Endothelial cell of umbilical vein (primary cell): ENCODE results near the gene MT1B. TPM values are rescaled to one million over a fixed set of nuclear protein-coding genes. Genes with fewer than 3 reads are reported as not detected.

ENCODE experiments used
- BruUV-seq: library from RNA; stranded (reverse); fragments of 400-500 nt; replicated peaks from 2 replicates; lab custom pipeline; 2021; lab: Mats Ljungman, UMichigan
- CTCF ChIA-PET: fragments of 300-600, 350-600 bp; sonication (Branson Sonifier 250); formaldehyde crosslinking; loops from one replicate; lab custom pipeline; 2021; ENCODE audit warnings: antibody characterized with exemption, inconsistent platforms; lab: Charles Lee
- POLR2A ChIA-PET: fragments of 300-600, 350-600 bp; sonication (Branson Sonifier 250); formaldehyde crosslinking; loops from one replicate; lab custom pipeline; 2021; ENCODE audit warnings: antibody characterized with exemption, inconsistent platforms; lab: Charles Lee
- DNase-seq: peaks from one replicate; pipeline ENCODE4 v3.0.0-alpha.2; 2011; ENCODE audit warnings: low read depth, low spot score
- FAIRE-seq: peaks from 2 replicates; lab custom pipeline; 2011; peaks lifted over from hg19 to GRCh38; lab: Jason Lieb, UNC
- H2AFZ ChIP-seq: 2 replicates; pipeline ENCODE4 v1.6.0; 2012; ENCODE audit warnings: low read depth, low read length, control low read depth, inconsistent platforms
- H3K27ac ChIP-seq: 2 replicates; pipeline ENCODE4 v1.5.1; 2011; ENCODE audit warnings: low read depth, mild to moderate bottlenecking, control low read depth, low read length, moderate library complexity; ENCODE audit not compliant: insufficient read depth
- H3K27me3 ChIP-seq, 2 experiments: 2 replicates each; pipeline versions ENCODE4 v1.6.0 to v1.6.1; 2011; ENCODE audit warnings: low read length in 2 of 2, mixed read lengths in 1 of 2; ENCODE audit not compliant: control insufficient read depth in 2 of 2, insufficient read depth in 2 of 2
- H3K36me3 ChIP-seq, 2 experiments: 2 replicates in 1 of 2; 3 replicates in 1 of 2; pipeline ENCODE4 v1.5.1; 2011; ENCODE audit warnings: low read length in 2 of 2, mild to moderate bottlenecking in 1 of 2, moderate library complexity in 1 of 2; ENCODE audit not compliant: control insufficient read depth in 2 of 2, insufficient read depth in 2 of 2; ENCODE audit errors: extremely low read depth in 1 of 2
- H3K4me1 ChIP-seq: 3 replicates; pipeline ENCODE4 v1.5.1; 2011; ENCODE audit warnings: mild to moderate bottlenecking, low read length; ENCODE audit not compliant: control insufficient read depth, insufficient read depth; ENCODE audit errors: extremely low read depth
- H3K4me2 ChIP-seq: 2 replicates; pipeline ENCODE4 v1.6.1; 2011; ENCODE audit warnings: low read length, control low read depth, mixed read lengths; ENCODE audit not compliant: insufficient read depth
- H3K4me3 ChIP-seq, 3 experiments: fragments of 200-600 bp in 1 of 3; sonication (generic), shearing (Covaris generic) in 1 of 3; replicated peaks in 1 of 3; 2 replicates each; pipeline ENCODE4 v1.5.1; 2011 to 2016; ENCODE audit warnings: control low read depth in 3 of 3, low read length in 3 of 3, mild to moderate bottlenecking in 2 of 3, inconsistent platforms in 1 of 3, low read depth in 1 of 3, moderate library complexity in 1 of 3; ENCODE audit not compliant: insufficient read depth in 1 of 3
- H3K79me2 ChIP-seq: 2 replicates; pipeline ENCODE4 v1.6.0; 2012; ENCODE audit warnings: low read length, inconsistent platforms; ENCODE audit not compliant: control insufficient read depth, insufficient read depth
- H3K9ac ChIP-seq: replicated peaks from 2 replicates; pipeline ENCODE3; 2011; ENCODE audit warnings: low read length, control low read depth; ENCODE audit not compliant: insufficient read depth; ENCODE audit errors: extremely low read depth
- H3K9me1 ChIP-seq: replicated peaks from 3 replicates; pipeline ENCODE4 v1.6.0; 2011; ENCODE audit warnings: mild to moderate bottlenecking, low read length; ENCODE audit not compliant: control insufficient read depth, insufficient read depth; ENCODE audit errors: extremely low read depth
- H3K9me3 ChIP-seq: replicated peaks from 2 replicates; pipeline ENCODE4 v1.5.1; 2012; ENCODE audit warnings: low read length, inconsistent platforms; ENCODE audit not compliant: control insufficient read depth, insufficient read depth
- H4K20me1 ChIP-seq: replicated peaks from 2 replicates; pipeline ENCODE3; 2011; ENCODE audit warnings: mild to moderate bottlenecking, low read length; ENCODE audit not compliant: control insufficient read depth, insufficient read depth; ENCODE audit errors: extremely low read depth
- CTCF ChIP-seq, 2 donors: IDR thresholded peaks; 1 replicate in 1 of 2; 2 replicates in 1 of 2; pipeline ENCODE4 v1.5.1; 2011; ENCODE audit warnings: low read length in 2 of 2, mild to moderate bottlenecking in 2 of 2, moderate library complexity in 2 of 2, control low read depth in 1 of 2, inconsistent platforms in 1 of 2, low read depth in 1 of 2; ENCODE audit not compliant: insufficient read depth in 1 of 2; ENCODE audit errors: extremely low read depth in 1 of 2
- EZH2 ChIP-seq: IDR thresholded peaks from 2 replicates; pipeline ENCODE4 v1.6.1; 2012; ENCODE audit warnings: borderline replicate concordance, low read depth, mild to moderate bottlenecking, moderate library complexity, low read length, inconsistent platforms; ENCODE audit not compliant: severe bottlenecking
- GATA2 ChIP-seq: IDR thresholded peaks from 2 replicates; pipeline ENCODE4 v1.7.0; 2011; ENCODE audit warnings: low read depth, mild to moderate bottlenecking, moderate library complexity, mixed read lengths, low read length; ENCODE audit not compliant: insufficient read length, insufficient read depth
- JUN ChIP-seq: IDR thresholded peaks from 2 replicates; pipeline ENCODE4 v1.6.1; 2011; ENCODE audit warnings: borderline replicate concordance, low read depth; ENCODE audit not compliant: insufficient read length, insufficient read depth
- MAX ChIP-seq: IDR thresholded peaks from 2 replicates; pipeline ENCODE4 v1.6.1; 2011; ENCODE audit not compliant: insufficient read depth, insufficient read length
- MYC ChIP-seq: IDR thresholded peaks from one replicate; pipeline ENCODE4 v1.6.1; 2011; ENCODE audit warnings: mild to moderate bottlenecking, low read depth, low read length
- POLR2A ChIP-seq: IDR thresholded peaks from 2 replicates; pipeline ENCODE4 v1.6.1; 2012; ENCODE audit warnings: low read depth, mild to moderate bottlenecking, control low read depth, low read length
- POLR2AphosphoS5 ChIP-seq: IDR thresholded peaks from 2 replicates; pipeline ENCODE4 v1.6.1; 2012; ENCODE audit warnings: low read depth, mild to moderate bottlenecking, control low read depth, low read length, moderate library complexity; ENCODE audit not compliant: insufficient read depth
- dilution Hi-C: fragments of 300-500 bp; cut with MboI; formaldehyde crosslinking; loops from one replicate; pipeline ENCODE4 v1.15.0; 2019; ENCODE audit warnings: low sequenced_read_pairs; ENCODE audit not compliant: extremely low pct_ligation_motif_present
- intact Hi-C: fragments of 100-400 bp; cut with micrococcal nuclease; formaldehyde crosslinking; loops from one replicate; pipeline ENCODE4 v1.10.0; 2022
- polyA plus RNA-seq, 4 experiments: library from polyadenylated mRNA; depleted of rRNA in 3 of 4; stranded (reverse) in 3 of 4; unstranded in 1 of 4; fragments of >200 nt; gene quantifications; 2 replicates each; pipeline versions ENCODE4 v1.2.1 to v1.2.3, GENCODE V29; 2011 to 2012; ENCODE audit warnings: missing spikeins in 1 of 4
- total RNA-seq: library from RNA; stranded (reverse); gene quantifications from 2 replicates; pipeline ENCODE4 v1.2.3, GENCODE V29; 2021

Gene MT1B
- total and polyA plus RNA-seq, 2 donors (not counting 3 experiments of a cell fraction or from before 2014, with no cell fraction given): not detected

GRCh38 chr16:56641166-56641565 lies 10.5 kb upstream of the MT1B start:
- intact Hi-C loops: no loop called here
- TF ChIP-seq JUN (no peak), POLR2A (no peak), MAX (no peak), EZH2 (no peak), GATA2 (no peak), CTCF (IDR thresholded peaks at IDR 0.05; ENCODE audit: extremely low read depth in 1 of 2, insufficient read depth in 1 of 2, low read depth in 1 of 2, low read length in 2 of 2) (no peak), MYC (no peak), POLR2AphosphoS5 (no peak)
- ChIA-PET CTCF (interaction anchor here (1.4 to 2.3 kb wide), 2 partner anchors 41 to 61 kb away, joined by 5 to 8 read pairs; no protein-coding TSS in a partner anchor), POLR2A (no interaction called here)
- Histone ChIP-seq H3K9me3 (no peaks in the 10 kb centered on the region), H3K36me3 (no peaks in the 10 kb centered on the region), H3K9me1 (no peaks in the 10 kb centered on the region), H3K79me2 (no peaks in the 10 kb centered on the region), H3K27me3 (peaks cover 35 to 50% of the 10 kb centered on the region in 2 experiments), H3K4me1 (peaks cover 10% of the 10 kb centered on the region), H3K9ac (no peak overlapping the region), H2AFZ (no peak overlapping the region), H3K4me2 (no peak overlapping the region), H3K4me3 (no peak overlapping the region), H3K27ac (no peak overlapping the region), H4K20me1 (no peaks in the 10 kb centered on the region)
- FAIRE-seq (no peak), DNase-seq (no peak)
- dilution Hi-C loops: no loop called here
- no TSS peak for BruUV-seq
